Measurements from ENCODE around the gene CTAG1B.

DNA sequence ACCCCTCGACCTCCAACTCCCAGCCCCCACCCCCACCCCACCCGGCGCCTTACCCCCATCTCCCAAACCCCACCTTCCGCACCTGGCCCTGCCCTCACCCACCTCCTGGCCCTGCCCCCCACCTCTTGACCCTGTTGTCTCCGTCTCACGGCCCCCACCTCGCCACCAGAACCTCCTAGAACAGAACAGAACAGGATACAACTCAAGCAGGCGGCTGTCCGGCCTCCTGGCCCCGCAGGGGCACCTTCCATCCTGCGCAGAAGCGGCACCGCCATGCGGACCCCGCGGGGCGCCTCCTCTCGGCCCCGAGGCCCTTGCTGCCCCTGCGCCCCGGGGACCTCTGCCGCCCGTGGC is 33.9 kb upstream of the CTAG1B start:
- TF ChIP-seq POLR2AphosphoS5 (IDR thresholded peaks at IDR 0.05; ENCODE audit: borderline replicate concordance, low read depth, low read length) (no peak), EZH2 (IDR thresholded peaks at IDR 0.05) (no peak)
